ENCODE data around the gene PIK3R6.

Gene PIK3R6

GRCh38 chr17:8884336-8884990, 17.0 kb upstream of the PIK3R6 start:
- Histone ChIP-seq H3K9me2 (replicated peaks; ENCODE audit: low read depth, low read length) (no peaks in the 10 kb centered on the region), H3K4me3 (ENCODE audit: low read length, poor library complexity, severe bottlenecking) (no peak overlapping the region), H3K79me2 (ENCODE audit: insufficient read depth, low read length) (no peaks in the 10 kb centered on the region), H3F3A (ENCODE audit: low read depth) (no peaks in the 10 kb centered on the region), H2AFZ (ENCODE audit: low read length) (no peak overlapping the region), H3K36me3 (ENCODE audit: insufficient read depth, low read length) (peaks cover 30% of the 10 kb centered on the region; the same call in 1 of the 2 replicates), H3K27me3 (ENCODE audit: insufficient read depth, low read length, poor library complexity, severe bottlenecking) (no peaks in the 10 kb centered on the region), H3K9me3 (ENCODE audit: insufficient read depth, low read depth, low read length) (no peaks in the 10 kb centered on the region), H3K4me2 (ENCODE audit: low read depth, low read length, poor library complexity, severe bottlenecking) (no peak overlapping the region), H3K9ac (ENCODE audit: low read depth, low read length, poor library complexity, severe bottlenecking) (no peak overlapping the region), H3K4me1 (ENCODE audit: insufficient read depth, low read length, poor library complexity, severe bottlenecking) (no peaks in the 10 kb centered on the region), H4K20me1 (ENCODE audit: insufficient read depth, low read length, poor library complexity, severe bottlenecking) (no peaks in the 10 kb centered on the region)
- TF ChIP-seq CTCF (conservative IDR thresholded peaks at IDR 0.05; ENCODE audit: low read length): no peak
- no peak for TF ChIP-seq EZH2phosphoT487 (IDR thresholded peaks at IDR 0.05; ENCODE audit: borderline replicate concordance)

GRCh38 chr17:8883353-8883752, 15.9 kb upstream of the PIK3R6 start:
- Histone ChIP-seq H3K4me2 (ENCODE audit: low read depth, low read length, poor library complexity, severe bottlenecking) (no peak overlapping the region), H3K4me1 (ENCODE audit: insufficient read depth, low read length, poor library complexity, severe bottlenecking) (no peaks in the 10 kb centered on the region), H3K9me2 (replicated peaks; ENCODE audit: low read depth, low read length) (no peaks in the 10 kb centered on the region), H3F3A (ENCODE audit: low read depth) (no peaks in the 10 kb centered on the region), H2AFZ (ENCODE audit: low read length) (no peak overlapping the region), H3K4me3 (ENCODE audit: low read length, poor library complexity, severe bottlenecking) (no peak overlapping the region), H3K9ac (ENCODE audit: low read depth, low read length, poor library complexity, severe bottlenecking) (no peak overlapping the region), H4K20me1 (ENCODE audit: insufficient read depth, low read length, poor library complexity, severe bottlenecking) (no peaks in the 10 kb centered on the region), H3K36me3 (ENCODE audit: insufficient read depth, low read length) (peaks cover 34% of the 10 kb centered on the region; the same call in 1 of the 2 replicates), H3K9me3 (ENCODE audit: insufficient read depth, low read depth, low read length) (no peaks in the 10 kb centered on the region), H3K27me3 (ENCODE audit: insufficient read depth, low read length, poor library complexity, severe bottlenecking) (no peaks in the 10 kb centered on the region), H3K79me2 (ENCODE audit: insufficient read depth, low read length) (no peaks in the 10 kb centered on the region)
- TF ChIP-seq EZH2phosphoT487 (IDR thresholded peaks at IDR 0.05; ENCODE audit: borderline replicate concordance) (no peak), CTCF (conservative IDR thresholded peaks at IDR 0.05; ENCODE audit: low read length) (no peak)

DNA sequence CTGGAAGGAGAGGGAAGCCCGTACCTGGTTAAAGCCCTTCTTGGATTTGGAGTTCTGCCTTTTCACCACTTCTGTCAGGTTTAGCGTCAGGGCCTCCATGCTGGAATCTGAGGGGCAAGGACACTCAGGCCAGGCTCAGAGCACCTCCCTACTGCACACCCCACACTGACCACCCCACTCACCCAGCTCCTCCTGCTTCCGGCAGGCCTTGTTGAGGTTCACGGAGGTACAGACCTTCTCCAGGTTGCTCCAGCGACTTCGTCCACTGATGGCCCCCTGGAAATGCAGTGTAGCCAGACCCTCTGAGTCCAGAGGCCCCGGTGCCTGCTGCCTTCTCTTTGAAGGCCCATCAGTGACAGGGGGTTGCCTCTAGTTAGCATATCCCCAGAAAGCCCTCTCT, 14.1 kb upstream of the PIK3R6 start:
- TF ChIP-seq CTCF (conservative IDR thresholded peaks at IDR 0.05; ENCODE audit: low read length): no peak
- TF ChIP-seq EZH2phosphoT487 (IDR thresholded peaks at IDR 0.05; ENCODE audit: borderline replicate concordance): no peak

More for the DNA sequence above, 14.1 kb upstream of the PIK3R6 start:
- H3K9me3 ChIP-seq (ENCODE audit: insufficient read depth, low read depth, low read length): no peaks in the 10 kb centered on the region
- no peak overlapping the region for H3K9ac ChIP-seq (ENCODE audit: low read depth, low read length, poor library complexity, severe bottlenecking)
- H2AFZ ChIP-seq (ENCODE audit: low read length): no peak overlapping the region
- H3K4me2 ChIP-seq (ENCODE audit: low read depth, low read length, poor library complexity, severe bottlenecking): no peak overlapping the region
- no peaks in the 10 kb centered on the region for H3K79me2 ChIP-seq (ENCODE audit: insufficient read depth, low read length)
- peaks cover 34% of the 10 kb centered on the region; the same call in 1 of the 2 replicates for H3K36me3 ChIP-seq (ENCODE audit: insufficient read depth, low read length)
- H3F3A ChIP-seq (ENCODE audit: low read depth): no peaks in the 10 kb centered on the region
- H3K4me1 ChIP-seq (ENCODE audit: insufficient read depth, low read length, poor library complexity, severe bottlenecking): no peaks in the 10 kb centered on the region
- H3K9me2 ChIP-seq (replicated peaks; ENCODE audit: low read depth, low read length): no peaks in the 10 kb centered on the region
- H3K27me3 ChIP-seq (ENCODE audit: insufficient read depth, low read length, poor library complexity, severe bottlenecking): no peaks in the 10 kb centered on the region
- no peaks in the 10 kb centered on the region for H4K20me1 ChIP-seq (ENCODE audit: insufficient read depth, low read length, poor library complexity, severe bottlenecking)
- H3K4me3 ChIP-seq (ENCODE audit: low read length, poor library complexity, severe bottlenecking): no peak overlapping the region
